IMR-90 (cell line): ENCODE data around the gene OR4C5.
"Not testable (repeated sequence)": the region's sequence is repeated elsewhere in the genome, so short reads cannot be mapped to it uniquely, and the experiment has no call there.

Source experiments
- BHLHE40 ChIP-seq: fragments of 150-350 bp; IDR thresholded peaks from 2 replicates; pipeline ENCODE4 v1.6.1; 2016; ENCODE audit warnings: mild to moderate bottlenecking, low read depth, low read length
- CEBPB ChIP-seq: IDR thresholded peaks from 2 replicates; pipeline ENCODE4 v1.6.1; 2012; ENCODE audit warnings: low read depth, low read length, improper control_type of control experiment
- CHD1 ChIP-seq: IDR thresholded peaks from 2 replicates; pipeline ENCODE4 v1.6.1; 2012; ENCODE audit warnings: low read depth, low read length, improper control_type of control experiment
- CTCF ChIP-seq: conservative IDR thresholded peaks from 2 replicates; pipeline ENCODE4 v1.5.1; 2012; ENCODE audit warnings: mild to moderate bottlenecking, low read depth, low read length, improper control_type of control experiment
- FOS ChIP-seq: fragments of 150-350 bp; IDR thresholded peaks from 2 replicates; pipeline ENCODE4 v1.6.1; 2016; ENCODE audit warnings: low read depth, low read length
- MAFK ChIP-seq: IDR thresholded peaks from 2 replicates; pipeline ENCODE4 v1.6.1; 2012; ENCODE audit warnings: low read depth, low read length, improper control_type of control experiment
- MAZ ChIP-seq: IDR thresholded peaks from 2 replicates; pipeline ENCODE4 v1.6.1; 2012; ENCODE audit warnings: low read depth, mild to moderate bottlenecking, low read length, improper control_type of control experiment, moderate library complexity, borderline replicate concordance
- MXI1 ChIP-seq: IDR thresholded peaks from 2 replicates; pipeline ENCODE4 v1.6.1; 2012; ENCODE audit warnings: low read depth, mild to moderate bottlenecking, low read length, moderate library complexity, borderline replicate concordance
- POLR2A ChIP-seq: IDR thresholded peaks from 2 replicates; pipeline ENCODE4 v1.6.1; 2012; ENCODE audit warnings: mild to moderate bottlenecking, low read depth, low read length
- RAD21 ChIP-seq: IDR thresholded peaks from 2 replicates; pipeline ENCODE4 v1.6.1; 2012; ENCODE audit warnings: low read length, improper control_type of control experiment
- RCOR1 ChIP-seq: IDR thresholded peaks from 2 replicates; pipeline ENCODE4 v1.6.1; 2012; ENCODE audit warnings: mild to moderate bottlenecking, low read length, improper control_type of control experiment; ENCODE audit not compliant: insufficient replicate concordance
- RFX5 ChIP-seq: IDR thresholded peaks from 2 replicates; pipeline ENCODE4 v1.8.0; 2012; ENCODE audit warnings: low read depth, mild to moderate bottlenecking, low read length, moderate library complexity
- SMC3 ChIP-seq: fragments of 150-350 bp; IDR thresholded peaks from 2 replicates; pipeline ENCODE4 v1.6.1; 2016; ENCODE audit warnings: low read depth, mild to moderate bottlenecking, antibody characterized with exemption, low read length, moderate library complexity
- USF2 ChIP-seq: fragments of 150-350 bp; IDR thresholded peaks from 2 replicates; pipeline ENCODE4 v1.6.1; 2017; ENCODE audit warnings: mild to moderate bottlenecking, antibody characterized with exemption, low read length, low read depth

- not testable (repeated sequence) for TF ChIP-seq CTCF, FOS, CHD1, RCOR1, CEBPB, RAD21, BHLHE40, POLR2A, USF2, SMC3, MAFK, MAZ, RFX5, MXI1
Observed at GRCh38 chr11:48342505-48342904, 23.8 kb downstream of the OR4C5 start.
